GM18951 (cell line): ENCODE measurements around the gene CCNYL1.
"Not testable (repeated sequence)": the region's sequence is repeated elsewhere in the genome, so short reads cannot be mapped to it uniquely, and the experiment has no call there.

Source experiments
- POLR2A ChIP-seq: IDR thresholded peaks from 4 replicates; pipeline ENCODE4 v1.6.1; 2011; ENCODE audit warnings: mild to moderate bottlenecking; ENCODE audit not compliant: insufficient read length, insufficient read depth; ENCODE audit errors: extremely low read depth
- in situ Hi-C: fragments of 300-500 bp; cut with MboI; formaldehyde crosslinking; loops from one replicate; pipeline ENCODE4 v1.12.0; 2022; ENCODE audit warnings: low sequenced_read_pairs, mixed read lengths, inconsistent platforms; ENCODE audit not compliant: unreplicated experiment

CCNYL1 gene

DNA sequence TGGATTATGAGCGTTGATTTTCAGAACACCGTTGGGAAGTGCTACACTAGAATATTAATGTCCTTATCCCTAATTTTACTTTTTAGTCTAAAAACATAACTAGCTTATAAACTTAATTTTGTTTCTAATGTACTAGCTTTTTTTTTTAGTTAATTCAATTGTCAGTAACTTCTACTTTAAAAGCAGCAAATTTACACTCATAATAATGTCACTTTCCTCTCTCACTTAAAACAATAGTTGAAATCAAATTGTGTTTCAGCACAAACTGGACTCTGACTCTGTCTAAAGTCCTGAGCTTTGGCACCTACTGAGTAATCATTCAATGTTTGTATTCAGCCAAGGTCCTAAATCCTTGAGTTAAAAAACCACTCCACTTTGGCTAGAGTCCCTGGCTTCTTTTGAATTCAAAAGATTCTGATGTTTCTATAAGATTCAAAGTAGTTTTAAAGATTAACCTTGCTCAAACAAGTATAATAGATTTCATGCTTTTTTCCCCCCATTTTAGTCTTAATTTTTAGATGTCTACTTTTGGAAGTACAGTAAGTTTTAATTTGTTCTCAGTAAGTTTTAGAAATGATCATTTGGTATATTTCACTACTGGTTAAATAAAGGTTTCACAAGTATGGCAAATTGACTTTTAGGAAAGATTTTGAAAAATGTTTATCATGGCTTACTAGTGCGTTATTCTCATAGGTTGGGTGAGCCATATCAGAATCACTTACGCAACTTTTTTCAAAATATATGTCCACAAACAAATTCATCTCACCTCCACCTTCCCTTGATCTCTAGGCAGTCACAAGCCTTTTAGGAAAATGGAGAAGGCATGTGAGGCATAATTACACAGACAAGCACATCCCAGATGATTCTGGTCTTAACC lies 23.4 kb downstream of the CCNYL1 start:
- in situ Hi-C loops, result no loop called here
- no peak for TF ChIP-seq POLR2A

- in situ Hi-C loops, result not testable (repeated sequence)
These were observed 24.0 kb downstream of the CCNYL1 start for GRCh38 chr2:207735513-207735859.

- TF ChIP-seq POLR2A, result no peak
- in situ Hi-C loops, result loop anchor here (10.0 kb wide), 2 partner anchors 291 to 331 kb away; no protein-coding TSS in a partner anchor
These were observed 32.1 kb downstream of the CCNYL1 start for GRCh38 chr2:207743514-207743913.

DNA sequence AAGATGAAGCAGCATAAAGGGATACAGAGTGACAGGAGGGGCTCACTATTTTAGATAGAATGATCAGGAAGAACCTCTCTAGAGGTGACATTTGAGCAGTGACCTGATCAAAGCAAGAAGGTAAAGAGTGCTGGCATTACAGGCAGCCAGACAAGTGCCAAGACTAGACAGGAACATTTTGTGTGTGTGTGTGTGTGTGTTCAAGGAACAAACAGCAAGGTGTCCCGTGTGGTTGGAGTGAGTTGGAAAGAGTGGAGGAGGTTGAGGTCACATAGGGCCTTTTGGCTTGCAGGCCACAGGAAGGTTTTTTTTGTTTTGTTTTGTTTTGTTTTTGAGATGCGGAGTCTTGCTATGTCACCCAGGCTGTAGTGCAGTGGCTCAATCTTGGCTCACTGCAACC lies 32.6 kb downstream of the CCNYL1 start:
- no peak for TF ChIP-seq POLR2A
- in situ Hi-C loops, result loop anchor here (10.0 kb wide), 2 partner anchors 291 to 331 kb away; no protein-coding TSS in a partner anchor

- TF ChIP-seq POLR2A, result no peak
- in situ Hi-C loops, result loop anchor here (10.0 kb wide), 2 partner anchors 290 to 330 kb away; no protein-coding TSS in a partner anchor
These were observed 33.0 kb downstream of the CCNYL1 start for GRCh38 chr2:207744451-207744850.

DNA sequence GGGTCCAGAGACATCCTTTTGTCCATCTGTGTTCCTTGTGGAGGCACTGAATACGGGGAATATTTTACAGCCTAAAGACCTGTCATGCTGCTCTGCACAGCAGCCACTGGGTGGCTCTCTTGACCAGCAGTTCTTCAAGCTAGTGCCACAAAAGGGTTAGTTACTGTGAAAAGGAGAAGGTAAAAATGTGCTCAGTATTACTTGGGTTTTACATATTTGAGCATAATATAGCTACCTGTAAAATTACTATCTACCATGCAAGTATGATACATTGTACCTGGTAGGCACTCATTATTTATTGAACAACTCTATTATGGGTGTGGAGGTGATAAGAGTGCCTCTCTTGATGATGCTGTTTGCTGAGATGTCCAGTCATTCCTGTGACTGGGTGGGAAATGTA lies 34.7 kb downstream of the CCNYL1 start:
- TF ChIP-seq POLR2A, result no peak
- in situ Hi-C loops, result loop anchor here (10.0 kb wide), 2 partner anchors 289 to 329 kb away; no protein-coding TSS in a partner anchor

DNA sequence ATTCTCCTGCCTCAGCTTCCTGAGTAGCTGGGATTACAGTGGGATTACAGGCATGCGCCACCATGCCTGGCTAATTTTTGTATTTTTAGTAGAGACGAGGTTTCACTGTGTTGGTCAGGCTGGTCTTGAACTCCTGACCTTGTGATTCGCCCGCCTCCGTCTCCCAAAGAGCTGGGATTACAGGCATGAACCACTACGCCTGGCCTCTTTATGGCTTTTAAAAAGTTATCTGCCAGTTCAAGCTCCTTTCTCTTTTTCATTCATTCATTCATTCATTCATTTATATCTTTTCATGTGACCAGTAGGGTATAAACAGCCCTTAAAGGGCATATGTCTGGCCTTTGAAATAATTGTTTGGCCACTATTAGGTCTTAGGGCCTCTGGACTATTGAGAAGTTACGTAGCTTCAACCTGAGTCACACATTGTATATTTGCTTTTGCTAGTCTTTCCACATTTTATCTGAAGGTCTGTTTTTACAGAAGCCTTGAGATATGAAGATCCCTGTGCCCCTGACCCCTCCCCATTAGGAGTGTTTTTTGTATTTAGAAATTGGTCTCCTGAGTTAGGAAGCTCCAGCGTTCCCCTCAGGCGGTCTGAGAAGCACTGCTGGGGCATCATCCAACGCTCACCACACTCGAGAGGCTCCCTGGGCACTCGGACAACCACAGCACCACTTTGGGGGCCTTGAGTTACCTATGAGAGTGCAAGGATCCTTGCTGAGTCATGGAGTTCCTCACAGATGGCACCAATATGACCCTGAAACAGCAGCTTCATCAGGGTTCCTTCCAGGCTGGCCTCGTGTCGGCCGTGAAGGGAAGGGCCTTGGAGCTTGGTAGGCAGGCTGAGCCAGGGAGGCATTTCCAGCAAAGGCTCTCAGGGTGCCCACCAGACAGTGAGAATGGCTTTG lies 36.5 kb downstream of the CCNYL1 start:
- in situ Hi-C loops, result loop anchor here (10.0 kb wide), 2 partner anchors 287 to 327 kb away; no protein-coding TSS in a partner anchor
- no peak for TF ChIP-seq POLR2A

DNA sequence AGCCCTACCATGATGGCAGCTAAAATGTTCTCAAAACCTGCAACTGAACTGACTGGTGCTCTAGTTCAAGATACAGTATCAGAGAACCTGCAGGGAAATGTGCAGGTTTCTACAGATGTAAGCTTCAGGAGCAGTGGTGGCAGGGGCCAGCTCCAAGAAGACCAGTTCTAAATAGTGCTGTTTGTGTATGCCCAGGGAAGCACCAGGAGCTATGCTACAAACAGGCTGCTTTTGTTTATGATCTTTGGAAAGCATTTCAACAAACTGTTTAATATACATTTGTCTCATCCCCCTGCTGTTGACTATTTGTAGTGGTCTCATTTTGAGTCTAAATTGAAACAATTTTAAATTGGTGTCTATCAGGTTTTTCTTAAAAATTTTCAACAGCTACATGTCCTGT lies 37.6 kb downstream of the CCNYL1 start:
- in situ Hi-C loops, result loop anchor here (10.0 kb wide), 2 partner anchors 286 to 326 kb away; no protein-coding TSS in a partner anchor

GRCh38 chr2:207749873-207750272 lies 38.4 kb downstream of the CCNYL1 start:
- no peak for TF ChIP-seq POLR2A
- in situ Hi-C loops, result loop anchor here (10.0 kb wide), 2 partner anchors 285 to 325 kb away; no protein-coding TSS in a partner anchor

More for the DNA sequence above, 37.6 kb downstream of the CCNYL1 start:
- TF ChIP-seq POLR2A, result no peak

- no peak for TF ChIP-seq POLR2A
- in situ Hi-C loops, result no loop called here
These were observed 38.9 kb downstream of the CCNYL1 start for GRCh38 chr2:207750345-207750744.

- in situ Hi-C loops, result no loop called here
These were observed 39.4 kb downstream of the CCNYL1 start for GRCh38 chr2:207750876-207751275.

GRCh38 chr2:207753688-207754087 lies 42.2 kb downstream of the CCNYL1 start:
- in situ Hi-C loops, result not testable (repeated sequence)

More at GRCh38 chr2:207750876-207751275, 39.4 kb downstream of the CCNYL1 start:
- TF ChIP-seq POLR2A, result no peak
